GM18508 (cell line): Measurements from ENCODE around the gene GFI1.
"Not testable (repeated sequence)": the region's sequence is repeated elsewhere in the genome, so short reads cannot be mapped to it uniquely, and the experiment has no call there.

Experiments
- ATAC-seq: cut with Tn5 transposase; IDR thresholded peaks from one replicate; pipeline ENCODE4 v1.9.1; 2021; ENCODE audit warnings: moderate number of reproducible peaks; ENCODE audit not compliant: insufficient read depth, unreplicated experiment

Gene GFI1

GRCh38 chr1:92466683-92467352 lies 19.9 kb downstream of the GFI1 start:
- ATAC-seq = no peak

GRCh38 chr1:92465256-92465647 lies 21.5 kb downstream of the GFI1 start:
- no peak for ATAC-seq

GRCh38 chr1:92464588-92465255 lies 22.0 kb downstream of the GFI1 start:
- no peak for ATAC-seq

GRCh38 chr1:92461364-92462097 lies 25.2 kb downstream of the GFI1 start:
- peak; percentile 68 for ATAC-seq

- no peak for ATAC-seq
Measured at GRCh38 chr1:92459871-92460320, 26.8 kb downstream of the GFI1 start.

GRCh38 chr1:92458146-92458545 lies 28.6 kb downstream of the GFI1 start:
- no peak for ATAC-seq

GRCh38 chr1:92447976-92448375 lies 38.7 kb downstream of the GFI1 start:
- no peak for ATAC-seq

GRCh38 chr1:92447033-92447681 lies 39.6 kb downstream of the GFI1 start:
- no peak for ATAC-seq

GRCh38 chr1:92446546-92446945 lies 40.2 kb downstream of the GFI1 start:
- no peak for ATAC-seq

- no peak for ATAC-seq
Measured at GRCh38 chr1:92445865-92446264, 40.9 kb downstream of the GFI1 start.

GRCh38 chr1:92444351-92444750 lies 42.4 kb downstream of the GFI1 start:
- ATAC-seq = no peak

GRCh38 chr1:92443893-92444292 lies 42.8 kb downstream of the GFI1 start:
- ATAC-seq = no peak

GRCh38 chr1:92442351-92442750 lies 44.4 kb downstream of the GFI1 start:
- no peak for ATAC-seq

- ATAC-seq = no peak
Measured at GRCh38 chr1:92441697-92442342, 44.9 kb downstream of the GFI1 start.

- ATAC-seq = no peak
Measured at GRCh38 chr1:92441316-92441696, 45.4 kb downstream of the GFI1 start.

GRCh38 chr1:92439291-92439690 lies 47.4 kb downstream of the GFI1 start:
- no peak for ATAC-seq

- not testable (repeated sequence) for ATAC-seq
Measured at GRCh38 chr1:92434572-92434971, 52.2 kb downstream of the GFI1 start.

GRCh38 chr1:92430030-92430429 lies 56.7 kb downstream of the GFI1 start:
- no peak for ATAC-seq

GRCh38 chr1:92425617-92426016 lies 61.1 kb downstream of the GFI1 start:
- ATAC-seq = no peak
